Pancreas (tissue), 10 donors: ENCODE measurements around the gene BNIP5. TPM values are rescaled to one million over a fixed set of nuclear protein-coding genes. Genes with fewer than 3 reads are reported as not detected.

Source experiments
- ATAC-seq, 4 donors: fragments of 200-7000 bp; cut with Tn5 transposase; one replicate each; pipeline versions ENCODE4 v1.8.0 to v1.9.1; 2020; ENCODE audit warnings: mild to moderate bottlenecking in 4 of 4, moderate library complexity in 4 of 4
- DNase-seq, 6 donors: peaks; one replicate each; pipeline ENCODE4 v3.0.0-alpha.2; 2020
- FAIRE-seq: peaks from 2 replicates; lab custom pipeline; 2012; peaks lifted over from hg19 to GRCh38; lab: Jason Lieb, UNC
- H3K27ac ChIP-seq, 4 donors: fragments of 200-600 bp; sonication (generic); 1 replicate in 3 of 4; 2 replicates in 1 of 4; pipeline versions ENCODE4 v1.5.0 to v1.8.0; 2020
- H3K27me3 ChIP-seq, 4 donors: fragments of 200-600 bp; one replicate each; pipeline ENCODE4 v1.8.0; 2021
- H3K36me3 ChIP-seq, 3 donors: fragments of 200-600 bp; sonication (generic) in 1 of 3; one replicate each; pipeline versions ENCODE4 v1.5.0 to v1.8.0; 2020 to 2021
- H3K4me1 ChIP-seq, 3 donors: fragments of 200-600 bp; one replicate each; pipeline ENCODE4 v1.8.0; 2021
- H3K4me3 ChIP-seq, 4 donors: fragments of 200-600 bp; sonication (generic) in 2 of 4; one replicate each; pipeline versions ENCODE4 v1.5.0 to v1.8.0; 2020 to 2021
- H3K9me3 ChIP-seq, 4 donors: fragments of 200-600 bp; one replicate each; pipeline ENCODE4 v1.8.0; 2021
- WGBS, 2 donors: extraction: QIAGEN DNeasy Blood & Tissue Kit; methylation state at CpG; one replicate each; pipeline ENCODE4 v1.1.7; 2013; 5-methylcytosine and 5-hydroxymethylcytosine counted together
- intact Hi-C, 3 donors: fragments of 100-400 bp; cut with DNase I; formaldehyde crosslinking; loops; one replicate each; pipeline versions ENCODE4 v1.11.1 to v1.14.2; 2022
- polyA plus RNA-seq, 2 donors: library from polyadenylated mRNA; stranded (reverse); fragments of 200-250 nt; gene quantifications; one replicate each; pipeline ENCODE4 v1.2.3, GENCODE V29; 2013
- total RNA-seq, 6 donors: library from RNA; stranded (reverse); fragmentation: NEBNext Ultra II Directional in 4 of 6; extraction: Animal tissue kit (Norgen Biotek cat#: 25700) in 4 of 6; gene quantifications; one replicate each; pipeline versions ENCODE4 v1.2.1 to v1.2.4, GENCODE V29; 2021 to 2023
- TF ChIP-seq, protein P1 (sequence below), 4 donors: fragments of 200-600 bp; sonication (generic) in 3 of 4; IDR thresholded peaks; one replicate each; pipeline versions ENCODE4 v1.5.0 to v1.8.0; 2021; ENCODE audit warnings: antibody characterized with exemption in 4 of 4
- donor health status: healthy with polysubstance abuse.
- donor health status: DM: no; HTN: no; CAD: no; lungs with moderate emphysema.
- donor health status: DM: no; HTN: no; CAD: no.
- donor health status: control.
- donor health status: control.
- donor health status: Bipolar disorder and iron deficiency.
- donor health status: DM: yes; HTN: yes; CAD: no.
- donor health status: DM: no; HTN: no; CAD: no.
- donor health status: DM: no; HTN: no; CAD: no.
- donor health status: DM: yes; HTN: yes; CAD: no.

Gene BNIP5
- total and polyA plus RNA-seq, 8 donors, result 0.12 to 37.5 (median 0.38) TPM

DNA sequence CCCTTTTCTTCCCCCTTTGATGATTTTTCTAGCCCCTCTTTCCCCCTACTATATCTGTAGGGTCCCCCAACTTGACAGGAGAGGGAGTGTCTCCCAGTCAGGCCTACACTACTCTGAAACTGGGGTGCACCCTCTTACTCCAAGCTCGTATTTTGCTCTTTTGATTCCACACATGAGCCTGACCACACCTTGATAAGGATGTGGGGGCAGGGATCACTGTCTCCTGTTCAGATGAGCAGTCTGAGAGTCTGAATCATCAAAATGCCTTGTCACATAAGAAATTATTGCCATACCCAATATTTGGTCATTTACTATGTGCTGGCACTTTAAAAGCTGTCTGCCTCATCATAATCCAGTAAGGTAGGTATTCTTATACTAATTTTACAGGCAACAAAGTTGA lies 50.9 kb downstream of the BNIP5 start:
- no peaks in the 10 kb centered on the region for H3K36me3 ChIP-seq
- ATAC-seq (no peak), DNase-seq (no peak), FAIRE-seq (no peak)
- TF ChIP-seq, protein P1, sequence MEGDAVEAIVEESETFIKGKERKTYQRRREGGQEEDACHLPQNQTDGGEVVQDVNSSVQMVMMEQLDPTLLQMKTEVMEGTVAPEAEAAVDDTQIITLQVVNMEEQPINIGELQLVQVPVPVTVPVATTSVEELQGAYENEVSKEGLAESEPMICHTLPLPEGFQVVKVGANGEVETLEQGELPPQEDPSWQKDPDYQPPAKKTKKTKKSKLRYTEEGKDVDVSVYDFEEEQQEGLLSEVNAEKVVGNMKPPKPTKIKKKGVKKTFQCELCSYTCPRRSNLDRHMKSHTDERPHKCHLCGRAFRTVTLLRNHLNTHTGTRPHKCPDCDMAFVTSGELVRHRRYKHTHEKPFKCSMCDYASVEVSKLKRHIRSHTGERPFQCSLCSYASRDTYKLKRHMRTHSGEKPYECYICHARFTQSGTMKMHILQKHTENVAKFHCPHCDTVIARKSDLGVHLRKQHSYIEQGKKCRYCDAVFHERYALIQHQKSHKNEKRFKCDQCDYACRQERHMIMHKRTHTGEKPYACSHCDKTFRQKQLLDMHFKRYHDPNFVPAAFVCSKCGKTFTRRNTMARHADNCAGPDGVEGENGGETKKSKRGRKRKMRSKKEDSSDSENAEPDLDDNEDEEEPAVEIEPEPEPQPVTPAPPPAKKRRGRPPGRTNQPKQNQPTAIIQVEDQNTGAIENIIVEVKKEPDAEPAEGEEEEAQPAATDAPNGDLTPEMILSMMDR (IDR thresholded peaks at IDR 0.05), result no peak
- whole genome bisulfite sequencing, 2 donors, result 86 to 87% methylated on average over 1 of the region's 1 CpG
- H3K27me3 ChIP-seq, result peaks cover 0 to 6% (median 0%) of the 10 kb centered on the region in 4 donors
- no peak overlapping the region for H3K27ac ChIP-seq
- no peaks in the 10 kb centered on the region for H3K9me3 ChIP-seq
- no peaks in the 10 kb centered on the region for H3K4me1 ChIP-seq
- H3K4me3 ChIP-seq, result no peak overlapping the region
- intact Hi-C loops, result no loop called here

DNA sequence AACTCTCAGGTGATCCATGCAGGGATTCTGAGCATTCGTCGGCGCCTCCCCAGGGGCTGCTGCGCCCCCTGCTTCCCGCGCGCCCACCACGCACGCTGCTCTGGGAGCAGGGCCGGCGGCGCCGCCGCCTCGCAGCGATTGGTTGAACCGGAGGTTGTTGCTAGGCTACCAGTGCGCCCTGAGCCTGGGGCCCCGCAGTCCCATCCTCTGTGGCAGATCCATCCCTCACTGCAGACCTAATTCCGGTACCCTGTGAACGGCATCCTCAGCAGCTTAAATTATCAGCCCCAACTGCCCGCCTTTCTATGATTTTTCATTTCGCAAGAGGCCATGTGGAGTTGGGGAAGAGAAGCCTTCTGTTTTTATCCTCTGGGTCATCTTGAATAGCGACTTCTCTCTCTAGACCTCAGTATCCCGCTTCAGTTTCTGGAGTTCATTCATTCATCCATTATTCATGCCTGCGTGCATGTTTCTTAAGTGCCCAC lies 51.5 kb downstream of the BNIP5 start:
- DNase-seq (no peak), FAIRE-seq (no peak), ATAC-seq (no peak)
- Histone ChIP-seq H3K27me3 (peaks cover 0 to 6% (median 0%) of the 10 kb centered on the region in 4 donors), H3K4me3 (no peak overlapping the region), H3K36me3 (no peaks in the 10 kb centered on the region), H3K9me3 (no peaks in the 10 kb centered on the region), H3K4me1 (no peaks in the 10 kb centered on the region), H3K27ac (no peak overlapping the region)
- 33 to 35% methylated on average over 26 of the region's 26 CpGs for WGBS, 2 donors
- TF ChIP-seq, protein P1 (IDR thresholded peaks at IDR 0.05), result no peak
- intact Hi-C loops, result no loop called here

DNA sequence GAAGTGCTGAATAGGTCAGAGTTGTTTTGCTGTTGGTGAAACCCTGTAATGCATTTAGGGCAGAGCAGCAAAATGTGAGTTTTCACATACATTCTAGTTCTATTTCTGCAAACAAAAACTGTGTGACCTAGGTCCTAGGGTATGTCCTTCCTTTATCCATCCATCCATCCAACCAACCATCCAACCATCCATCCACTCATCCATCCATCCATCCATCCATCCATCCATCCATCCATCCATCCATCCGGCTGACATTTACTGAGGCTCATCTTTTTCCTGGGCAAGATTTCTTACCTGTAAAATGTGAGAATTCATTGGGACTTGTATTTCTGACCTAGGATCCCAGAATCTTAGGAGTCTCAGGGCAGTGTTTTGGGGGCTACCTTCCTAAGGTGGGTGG lies 52.3 kb downstream of the BNIP5 start:
- Histone ChIP-seq H3K9me3 (no peaks in the 10 kb centered on the region), H3K27me3 (peaks cover 0 to 6% (median 0%) of the 10 kb centered on the region in 4 donors), H3K36me3 (no peaks in the 10 kb centered on the region), H3K4me3 (no peak overlapping the region), H3K27ac (no peak overlapping the region), H3K4me1 (no peaks in the 10 kb centered on the region)
- no peak for FAIRE-seq
- 82 to 95% methylated on average over 1 of the region's 1 CpG for WGBS, 2 donors
- TF ChIP-seq, protein P1 (IDR thresholded peaks at IDR 0.05), result no peak
- DNase-seq, result no peak
- intact Hi-C loops, result no loop called here
- no peak for ATAC-seq

DNA sequence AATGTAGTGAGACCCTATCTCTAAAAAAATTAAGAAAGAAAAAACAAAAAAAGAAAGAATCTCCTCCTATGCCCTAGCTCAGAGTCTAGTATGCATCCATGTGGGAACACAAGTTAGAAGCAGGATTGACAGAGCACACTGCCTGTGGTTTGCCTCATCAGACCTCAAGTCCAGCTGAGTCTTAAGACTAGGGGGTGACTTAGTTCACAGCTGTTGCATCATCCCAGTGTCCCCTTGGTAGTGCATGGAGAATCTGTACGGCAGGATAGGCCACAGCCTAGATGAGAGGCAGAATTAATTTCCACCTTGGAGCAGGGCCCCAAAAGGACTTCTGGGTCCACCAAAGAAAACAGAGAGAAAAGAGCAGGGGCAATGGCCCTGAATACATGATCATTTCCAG lies 53.1 kb downstream of the BNIP5 start:
- intact Hi-C loops, result no loop called here
- 88 to 100% methylated on average over 1 of the region's 1 CpG for WGBS, 2 donors
- H3K4me3 ChIP-seq, result no peak overlapping the region
- H3K4me1 ChIP-seq, result no peaks in the 10 kb centered on the region
- no peaks in the 10 kb centered on the region for H3K9me3 ChIP-seq
- FAIRE-seq (no peak), DNase-seq (no peak), ATAC-seq (no peak)
- H3K36me3 ChIP-seq, result no peaks in the 10 kb centered on the region
- peaks cover 0 to 6% (median 0%) of the 10 kb centered on the region in 4 donors for H3K27me3 ChIP-seq
- no peak overlapping the region for H3K27ac ChIP-seq
- TF ChIP-seq, protein P1 (IDR thresholded peaks at IDR 0.05), result no peak

DNA sequence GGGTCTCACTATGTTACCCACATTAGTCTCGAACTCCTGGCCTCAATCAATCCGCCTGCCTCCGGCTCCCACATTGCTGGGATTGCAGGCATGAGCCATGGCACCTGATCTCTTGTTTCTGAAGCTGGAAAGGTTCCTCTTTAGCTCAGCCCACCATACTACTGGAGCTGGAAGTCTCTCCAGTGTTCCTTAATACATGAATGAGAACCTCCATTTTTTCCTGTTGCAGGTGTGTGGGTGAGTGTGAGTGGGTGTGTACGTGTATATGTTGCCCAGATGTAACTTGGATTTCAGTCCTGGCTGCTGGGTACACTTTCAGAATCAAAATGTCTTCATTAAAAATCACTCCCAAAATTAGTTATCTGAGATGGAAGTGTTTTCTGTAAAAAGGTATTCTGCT lies 55.7 kb downstream of the BNIP5 start:
- Histone ChIP-seq H3K27me3 (peaks cover 0 to 6% (median 0%) of the 10 kb centered on the region in 4 donors), H3K4me3 (no peak overlapping the region), H3K4me1 (no peaks in the 10 kb centered on the region), H3K27ac (no peak overlapping the region), H3K9me3 (no peaks in the 10 kb centered on the region), H3K36me3 (no peaks in the 10 kb centered on the region)
- DNase-seq, result no peak
- no peak for ATAC-seq
- 85 to 92% methylated on average over 4 of the region's 4 CpGs for WGBS, 2 donors
- no peak for FAIRE-seq
- TF ChIP-seq, protein P1 (IDR thresholded peaks at IDR 0.05), result no peak
- intact Hi-C loops, result no loop called here
